ENCODE results near the gene SPEG. TPM values are rescaled to one million over a fixed set of nuclear protein-coding genes. Genes with fewer than 3 reads are reported as not detected.

Gene SPEG
- polyA plus RNA-seq, 2 of the 4 experiments (the other 2 are of a cell fraction): 2.3 to 11.5 TPM

GRCh38 chr2:219498280-219499057 is 63.8 kb downstream of the SPEG start, which contains the start of gene GMPPA:
Gene GMPPA (plus strand): TSS chr2:219498891. CDS start chr2:219499976, 1,085 bp downstream.
- POLR2A ChIA-PET: interaction anchor here (0.6 to 2.0 kb wide), 14 partner anchors 9 to 111 kb away, joined by 3 to 24 read pairs (median 6); partner anchors contain the start of genes DNPEP, OBSL1 and STK11IP
- ATAC-seq (peak; percentile 81 to 90), DNase-seq (ENCODE audit: low read depth in 1 of 2, low spot score in 1 of 2) (peak; percentile 98 to 99), FAIRE-seq (no peak)
- peaks cover 22% of the 10 kb centered on the region; the same call in 2 of the 3 replicates for H3K4me1 ChIP-seq
- no peaks in the 10 kb centered on the region for H3K9me3 ChIP-seq
- peak within 1 kb of the TSS; percentile 84 to 91 for H3K27ac ChIP-seq
- WGBS (ENCODE audit: missing lambda C conversion rate): 2% methylated on average over 42 of the region's 49 CpGs
- H3K4me2 ChIP-seq: peak within 1 kb of the TSS; percentile 83
- CTCF ChIA-PET: interaction anchor here (3.2 to 89.4 kb wide), 3 partner anchors 8 to 96 kb away, joined by 8 to 3291 read pairs (median 3291); partner anchors contain the start of genes ASIC4, CHPF, GMPPA and SPEG
- peak within 1 kb of the TSS; percentile 75 for H3K4me3 ChIP-seq
- no peak for TF ChIP-seq ATOH8 (CRISPR knock-in tag; IDR thresholded peaks at IDR 0.05; ENCODE audit: low read depth)
- TF ChIP-seq JUN (IDR thresholded peaks at IDR 0.05): peak; percentile 48 to 62; a peak in 3 of 5 replicates
- no peak for TF ChIP-seq CHD4 (IDR thresholded peaks at IDR 0.05; ENCODE audit: borderline replicate concordance)
- TF ChIP-seq PHF8 (IDR thresholded peaks at IDR 0.05; ENCODE audit: borderline replicate concordance, low read depth): peak; percentile 79; the same call in 1 of the 2 replicates
- peak; percentile 61; the same call in 1 of the 3 replicates for TF ChIP-seq BCL3 (IDR thresholded peaks at IDR 0.05)
- TF ChIP-seq EHMT2 (IDR thresholded peaks at IDR 0.05; ENCODE audit: low read depth): no peak
- TF ChIP-seq POLR2A (IDR thresholded peaks at IDR 0.05; ENCODE audit: low read length): peak; percentile 89
- peak; percentile 97 for TF ChIP-seq CHD2 (IDR thresholded peaks at IDR 0.05; ENCODE audit: low read length, partially characterized antibody)
- peak; percentile 61; the same call in 1 of the 2 replicates for TF ChIP-seq MAX (IDR thresholded peaks at IDR 0.05)
- no peak for TF ChIP-seq PBX3 (IDR thresholded peaks at IDR 0.05)
- TF ChIP-seq NR3C1 (IDR thresholded peaks at IDR 0.05): no peak
- no peak for TF ChIP-seq ZFP36 (IDR thresholded peaks at IDR 0.05; ENCODE audit: borderline replicate concordance, partially characterized antibody)
- TF ChIP-seq E2F6 (IDR thresholded peaks at IDR 0.05; ENCODE audit: borderline replicate concordance, low read depth): peak; percentile 52
- peak; percentile 78 for TF ChIP-seq USF2 (IDR thresholded peaks at IDR 0.05)
- TF ChIP-seq HOXB13 (CRISPR knock-in tag; IDR thresholded peaks at IDR 0.05; ENCODE audit: low read depth): no peak
- TF ChIP-seq REST (IDR thresholded peaks at IDR 0.05): peak; percentile 96
- no peak for TF ChIP-seq MAFK (IDR thresholded peaks at IDR 0.05; ENCODE audit: partially characterized antibody)
- TF ChIP-seq CEBPB (IDR thresholded peaks at IDR 0.05): no peak
- TF ChIP-seq CTCF (IDR thresholded peaks at IDR 0.05): no peak
- no peak for TF ChIP-seq SMC3 (IDR thresholded peaks at IDR 0.05)
- no peak for TF ChIP-seq POLR2AphosphoS2 (conservative IDR thresholded peaks at IDR 0.05; ENCODE audit: low read length)
- TF ChIP-seq ZC3H11A (IDR thresholded peaks at IDR 0.05): no peak
- TF ChIP-seq MAZ (IDR thresholded peaks at IDR 0.05; ENCODE audit: borderline replicate concordance, low read depth, low read length): 0 out of 2 replicates have a peak, but pooled peaks have one; percentile 34
- no peak for TF ChIP-seq EP300 (IDR thresholded peaks at IDR 0.05)
- no peak for TF ChIP-seq ESRRA (IDR thresholded peaks at IDR 0.05; ENCODE audit: borderline replicate concordance, low read length)
- TF ChIP-seq GATA3 (IDR thresholded peaks at IDR 0.05; ENCODE audit: borderline replicate concordance): peak; percentile 11; the same call in 1 of the 2 replicates
- TF ChIP-seq HOXB5 (CRISPR knock-in tag; IDR thresholded peaks at IDR 0.05): no peak
- no peak for TF ChIP-seq RARB (CRISPR knock-in tag; IDR thresholded peaks at IDR 0.05)
- TF ChIP-seq TFCP2L1 (CRISPR knock-in tag; IDR thresholded peaks at IDR 0.05): no peak

Measured in A549 (cell line).